MCF 10A (cell line): ENCODE data around the gene PSPN. TPM values are rescaled to one million over a fixed set of nuclear protein-coding genes. Genes with fewer than 3 reads are reported as not detected.

Source experiments
- BruUV-seq: library from RNA; stranded (reverse); fragments of 400-500 nt; replicated peaks from 2 replicates; lab custom pipeline; 2021; lab: Mats Ljungman, UMichigan
- CTCF ChIA-PET: fragments of 300-600 bp; sonication (Branson Sonifier 250); formaldehyde crosslinking; extraction: SDS; loops from one replicate; lab custom pipeline; 2021; ENCODE audit warnings: antibody characterized with exemption, inconsistent platforms; lab: Yijun Ruan, JAX
- POLR2A ChIA-PET: fragments of 300-600, 350-650 bp; sonication (Branson Sonifier 250); formaldehyde crosslinking; extraction: SDS; loops from one replicate; lab custom pipeline; 2020; ENCODE audit warnings: antibody characterized with exemption, inconsistent platforms; lab: Yijun Ruan, JAX
- DNase-seq: peaks from one replicate; pipeline ENCODE4 v3.0.0-alpha.2; 2018; ENCODE audit not compliant: unreplicated experiment
- H3K27ac Mint-ChIP-seq: one replicate; pipeline ENCODE4 v1.8.0; 2022; ENCODE audit warnings: mild to moderate bottlenecking, low read depth, mixed read lengths; ENCODE audit not compliant: unreplicated experiment
- H3K27me3 Mint-ChIP-seq: one replicate; pipeline ENCODE4 v1.8.0; 2022; ENCODE audit warnings: mixed read lengths; ENCODE audit not compliant: insufficient read depth, unreplicated experiment
- H3K36me3 Mint-ChIP-seq: one replicate; pipeline ENCODE4 v1.8.0; 2022; ENCODE audit warnings: mild to moderate bottlenecking, moderate library complexity, mixed read lengths; ENCODE audit not compliant: insufficient read depth, unreplicated experiment
- H3K4me1 Mint-ChIP-seq: one replicate; pipeline ENCODE4 v1.8.0; 2022; ENCODE audit warnings: mixed read lengths; ENCODE audit not compliant: insufficient read depth, unreplicated experiment
- H3K4me3 Mint-ChIP-seq: one replicate; pipeline ENCODE4 v1.8.0; 2022; ENCODE audit warnings: mild to moderate bottlenecking, moderate library complexity, mixed read lengths; ENCODE audit not compliant: unreplicated experiment
- H3K9me3 Mint-ChIP-seq: one replicate; pipeline ENCODE4 v1.8.0; 2022; ENCODE audit warnings: mixed read lengths; ENCODE audit not compliant: unreplicated experiment
- intact Hi-C: fragments of 100-400 bp; cut with micrococcal nuclease; formaldehyde crosslinking; loops from 2 replicates; pipeline ENCODE4 v1.14.1; 2022
- microRNA-seq: library from miRNA; unstranded; fragments of <30 nt; microRNA quantifications from one replicate; pipeline ENCODE4 v1.2.0, GENCODE V29; 2022
- total RNA-seq: library from RNA; stranded (reverse); gene quantifications from 2 replicates; pipeline ENCODE4 v1.2.3, GENCODE V29; 2022
- TF ChIP-seq, protein P1 (sequence below): fragments of 200-600 bp; IDR thresholded peaks from one replicate; pipeline ENCODE4 v1.8.0; 2022; ENCODE audit warnings: antibody characterized with exemption, mild to moderate bottlenecking; ENCODE audit not compliant: unreplicated experiment

PSPN gene
- total RNA-seq, 1 experiment from 2014 or later: 1.1 TPM

DNA sequence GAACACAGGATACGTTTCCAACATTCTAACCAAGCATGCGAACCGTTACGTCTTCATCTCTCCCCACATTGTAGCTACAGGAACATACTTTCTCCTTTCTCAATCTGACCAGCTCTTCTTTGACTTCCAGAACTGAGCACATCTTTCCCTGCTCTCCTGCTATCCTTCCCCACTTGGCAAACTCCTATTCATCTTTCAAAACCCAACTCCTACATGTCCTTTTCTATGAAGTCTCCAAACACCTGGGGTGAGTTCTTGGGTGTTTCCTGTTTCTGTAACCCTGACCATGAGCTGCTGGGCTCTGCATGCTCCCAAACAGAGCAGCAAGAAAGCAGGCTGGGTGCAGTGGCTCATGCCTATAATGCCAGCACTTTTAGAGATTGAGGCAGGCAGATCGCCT, 48.9 kb downstream of the PSPN start:
- ChIA-PET CTCF (interaction anchor here (1.0 kb wide), 1 partner anchor 108 kb away, joined by 3 read pairs; no protein-coding TSS in a partner anchor), POLR2A (no interaction called here)
- Mint-ChIP-seq H3K4me1 (no peaks in the 10 kb centered on the region), H3K4me3 (no peak overlapping the region), H3K9me3 (no peaks in the 10 kb centered on the region), H3K27ac (no peak overlapping the region), H3K36me3 (no peaks in the 10 kb centered on the region), H3K27me3 (peaks cover 54% of the 10 kb centered on the region)
- DNase-seq: no peak
- TF ChIP-seq, protein P1, sequence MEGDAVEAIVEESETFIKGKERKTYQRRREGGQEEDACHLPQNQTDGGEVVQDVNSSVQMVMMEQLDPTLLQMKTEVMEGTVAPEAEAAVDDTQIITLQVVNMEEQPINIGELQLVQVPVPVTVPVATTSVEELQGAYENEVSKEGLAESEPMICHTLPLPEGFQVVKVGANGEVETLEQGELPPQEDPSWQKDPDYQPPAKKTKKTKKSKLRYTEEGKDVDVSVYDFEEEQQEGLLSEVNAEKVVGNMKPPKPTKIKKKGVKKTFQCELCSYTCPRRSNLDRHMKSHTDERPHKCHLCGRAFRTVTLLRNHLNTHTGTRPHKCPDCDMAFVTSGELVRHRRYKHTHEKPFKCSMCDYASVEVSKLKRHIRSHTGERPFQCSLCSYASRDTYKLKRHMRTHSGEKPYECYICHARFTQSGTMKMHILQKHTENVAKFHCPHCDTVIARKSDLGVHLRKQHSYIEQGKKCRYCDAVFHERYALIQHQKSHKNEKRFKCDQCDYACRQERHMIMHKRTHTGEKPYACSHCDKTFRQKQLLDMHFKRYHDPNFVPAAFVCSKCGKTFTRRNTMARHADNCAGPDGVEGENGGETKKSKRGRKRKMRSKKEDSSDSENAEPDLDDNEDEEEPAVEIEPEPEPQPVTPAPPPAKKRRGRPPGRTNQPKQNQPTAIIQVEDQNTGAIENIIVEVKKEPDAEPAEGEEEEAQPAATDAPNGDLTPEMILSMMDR: no peak
- intact Hi-C loops: no loop called here
- BruUV-seq: no TSS peak

DNA sequence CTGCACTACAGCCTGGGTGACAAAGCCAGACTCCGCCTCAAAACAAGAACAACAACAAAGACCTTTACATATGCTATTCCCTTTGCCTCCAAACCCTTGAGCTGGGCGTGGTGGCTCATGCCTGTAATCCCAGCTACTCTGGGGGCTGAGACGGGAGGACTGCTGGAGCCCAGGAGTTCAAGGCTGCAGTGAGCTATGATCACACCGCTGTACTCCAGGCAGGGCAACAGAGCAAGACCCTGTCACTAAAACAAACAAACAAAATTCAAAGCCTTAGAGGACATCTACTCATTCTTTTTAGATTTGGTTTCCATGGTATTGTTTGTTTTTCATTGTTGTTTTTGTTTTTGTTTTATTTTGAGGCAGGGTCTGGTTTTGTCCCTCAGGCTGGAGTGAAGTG, 50.1 kb downstream of the PSPN start:
- TF ChIP-seq, protein P1: no peak
- H3K9me3 Mint-ChIP-seq: no peaks in the 10 kb centered on the region
- intact Hi-C loops: no loop called here
- no peak for DNase-seq
- ChIA-PET POLR2A (no interaction called here), CTCF (no interaction called here)
- peaks cover 61% of the 10 kb centered on the region for H3K27me3 Mint-ChIP-seq
- H3K27ac Mint-ChIP-seq: no peak overlapping the region
- BruUV-seq: no TSS peak
- no peak overlapping the region for H3K4me3 Mint-ChIP-seq
- no peaks in the 10 kb centered on the region for H3K4me1 Mint-ChIP-seq
- H3K36me3 Mint-ChIP-seq: no peaks in the 10 kb centered on the region

Small RNAs within 50 kb of the gene (microRNA-seq; reads per million reads assigned to microRNA genes)
- gene MIR3940 (114 reads per million, percentile 73 among the genes with 10 or more reads in this experiment), gene MIR6790 (not detected), gene MIR6885 (0.93 reads per million)

Other genes with a start within 250 kb of the PSPN start
- not detected in 2 replicates for gene ACSBG2, start 240.3 kb downstream of the PSPN start, total RNA-seq
- 53.9 and 59.0 TPM in 2 replicates for gene MLLT1, start 96.0 kb downstream of the PSPN start, total RNA-seq
- gene ACER1, start 42.3 kb downstream of the PSPN start, total RNA-seq: not detected in 2 replicates
- gene CLPP, start 14.4 kb downstream of the PSPN start, total RNA-seq: 132 and 142 TPM in 2 replicates
- 49.9 and 51.5 TPM in 2 replicates for gene ALKBH7, start 3.1 kb downstream of the PSPN start, total RNA-seq
- gene GTF2F1, start 17.2 kb upstream of the PSPN start, total RNA-seq: 65.6 and 84.8 TPM in 2 replicates
- gene KHSRP, start 48.9 kb upstream of the PSPN start, total RNA-seq: 269 and 278 TPM in 2 replicates
- not detected in 2 replicates for gene SLC25A41, start 57.8 kb upstream of the PSPN start, total RNA-seq
- 14.5 and 21.3 TPM in 2 replicates for gene SLC25A23, start 83.9 kb upstream of the PSPN start, total RNA-seq
- gene CRB3, start 88.3 kb upstream of the PSPN start, total RNA-seq: 13.6 and 15.6 TPM in 2 replicates
- not detected in 2 replicates for gene DENND1C, start 105.9 kb upstream of the PSPN start, total RNA-seq
- not detected in 2 replicates for gene TUBB4A, start 126.4 kb upstream of the PSPN start, total RNA-seq
- gene TNFSF9, start 155.1 kb upstream of the PSPN start, total RNA-seq: 6.2 and 6.9 TPM in 2 replicates
- gene CD70, start 215.2 kb upstream of the PSPN start, total RNA-seq: 13.4 and 14.7 TPM in 2 replicates